ENCODE results near the gene PITRM1. TPM values are rescaled to one million over a fixed set of nuclear protein-coding genes. Genes with fewer than 3 reads are reported as not detected.

The PITRM1 gene
- total and polyA plus RNA-seq, 2 experiments from 2014 or later: 44.1 to 45.9 TPM

- no peak overlapping the region for H3K4me2 ChIP-seq
- H3K4me3 ChIP-seq: no peak overlapping the region
- H3K27ac ChIP-seq: no peak overlapping the region
- H3K4me1 ChIP-seq (ENCODE audit: insufficient read depth): no peaks in the 10 kb centered on the region
- H4K20me1 ChIP-seq (ENCODE audit: insufficient read depth, poor library complexity, severe bottlenecking): no peaks in the 10 kb centered on the region
- 93% methylated on average over 12 of the region's 12 CpGs for WGBS (ENCODE audit: low lambda C conversion rate, missing lambda C conversion rate)
- H2AFZ ChIP-seq: no peak overlapping the region
- DNase-seq (ENCODE audit: low spot score): no peak
- H3K79me2 ChIP-seq: no peaks in the 10 kb centered on the region
- TF ChIP-seq EZH2 (IDR thresholded peaks at IDR 0.05; ENCODE audit: borderline replicate concordance) (no peak), EZH2phosphoT487 (IDR thresholded peaks at IDR 0.05; ENCODE audit: low read depth, severe bottlenecking, unreplicated experiment) (no peak), CTCF (IDR thresholded peaks at IDR 0.05; ENCODE audit: poor library complexity) (no peak)
- no peaks in the 10 kb centered on the region for H3K9me3 ChIP-seq (ENCODE audit: low read depth)
- no peaks in the 10 kb centered on the region for H3K36me3 ChIP-seq (replicated peaks; ENCODE audit: insufficient read depth, low read depth)
- H3K9me2 ChIP-seq (replicated peaks; ENCODE audit: insufficient read depth): no peaks in the 10 kb centered on the region
- H3K27me3 ChIP-seq: no peaks in the 10 kb centered on the region
Observed at GRCh38 chr10:3109633-3110032, 62.9 kb downstream of the PITRM1 start.

- DNase-seq (ENCODE audit: low spot score): no peak
- no peaks in the 10 kb centered on the region for H4K20me1 ChIP-seq (ENCODE audit: insufficient read depth, poor library complexity, severe bottlenecking)
- H3K79me2 ChIP-seq: no peaks in the 10 kb centered on the region
- WGBS (ENCODE audit: low lambda C conversion rate, missing lambda C conversion rate): 97% methylated on average over 21 of the region's 21 CpGs
- H3K36me3 ChIP-seq (replicated peaks; ENCODE audit: insufficient read depth, low read depth): no peaks in the 10 kb centered on the region
- no peaks in the 10 kb centered on the region for H3K9me3 ChIP-seq (ENCODE audit: low read depth)
- no peaks in the 10 kb centered on the region for H3K27me3 ChIP-seq
- H3K4me1 ChIP-seq (ENCODE audit: insufficient read depth): no peaks in the 10 kb centered on the region
- H3K27ac ChIP-seq: no peak overlapping the region
- H2AFZ ChIP-seq: no peak overlapping the region
- no peak overlapping the region for H3K4me2 ChIP-seq
- H3K4me3 ChIP-seq: no peak overlapping the region
- no peaks in the 10 kb centered on the region for H3K9me2 ChIP-seq (replicated peaks; ENCODE audit: insufficient read depth)
- no peak for TF ChIP-seq EZH2phosphoT487 (IDR thresholded peaks at IDR 0.05; ENCODE audit: low read depth, severe bottlenecking, unreplicated experiment)
- no peak for TF ChIP-seq CTCF (IDR thresholded peaks at IDR 0.05; ENCODE audit: poor library complexity)
- TF ChIP-seq EZH2 (IDR thresholded peaks at IDR 0.05; ENCODE audit: borderline replicate concordance): no peak
Observed at GRCh38 chr10:3109196-3109595, 63.4 kb downstream of the PITRM1 start.

GRCh38 chr10:3108575-3109105 is 63.9 kb downstream of the PITRM1 start:
- Histone ChIP-seq H3K9me3 (ENCODE audit: low read depth) (no peaks in the 10 kb centered on the region), H4K20me1 (ENCODE audit: insufficient read depth, poor library complexity, severe bottlenecking) (no peaks in the 10 kb centered on the region), H3K79me2 (no peaks in the 10 kb centered on the region), H3K4me1 (ENCODE audit: insufficient read depth) (no peaks in the 10 kb centered on the region), H3K4me2 (no peak overlapping the region), H3K36me3 (replicated peaks; ENCODE audit: insufficient read depth, low read depth) (no peaks in the 10 kb centered on the region), H3K27me3 (no peaks in the 10 kb centered on the region), H3K27ac (no peak overlapping the region), H3K4me3 (no peak overlapping the region), H3K9me2 (replicated peaks; ENCODE audit: insufficient read depth) (no peaks in the 10 kb centered on the region), H2AFZ (no peak overlapping the region)
- TF ChIP-seq EZH2 (IDR thresholded peaks at IDR 0.05; ENCODE audit: borderline replicate concordance) (no peak), CTCF (IDR thresholded peaks at IDR 0.05; ENCODE audit: poor library complexity) (no peak), EZH2phosphoT487 (IDR thresholded peaks at IDR 0.05; ENCODE audit: low read depth, severe bottlenecking, unreplicated experiment) (no peak)
- 94% methylated on average over 21 of the region's 21 CpGs for WGBS (ENCODE audit: low lambda C conversion rate, missing lambda C conversion rate)
- DNase-seq (ENCODE audit: low spot score): no peak

All from hepatocyte (in vitro differentiated cells).